ENCODE data around the gene SCG3. TPM values are rescaled to one million over a fixed set of nuclear protein-coding genes. Genes with fewer than 3 reads are reported as not detected.

The SCG3 gene
- total RNA-seq, 1 donor from 2014 or later, result 0.51 TPM

DNA sequence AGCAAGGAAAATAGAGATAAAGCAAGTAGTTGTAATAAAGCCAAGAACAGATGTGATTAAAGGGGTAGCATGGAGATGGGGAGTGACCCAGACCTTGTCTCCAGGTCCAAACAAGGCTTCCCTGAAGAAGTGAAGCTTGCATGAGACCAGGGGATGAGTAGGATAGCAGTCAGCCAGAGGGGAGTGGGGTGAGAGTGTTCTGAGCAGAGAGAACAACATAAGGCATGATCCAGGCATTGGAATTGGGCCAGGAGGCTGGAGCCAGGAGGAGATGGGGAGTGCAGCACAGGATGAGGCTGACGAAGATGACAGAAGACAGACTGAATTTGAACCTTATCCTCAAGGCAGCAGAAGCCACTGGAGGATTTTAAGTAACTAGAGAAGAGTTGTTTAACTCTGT is 77.3 kb downstream of the SCG3 start:
- peak; percentile 83 for DNase-seq

DNA sequence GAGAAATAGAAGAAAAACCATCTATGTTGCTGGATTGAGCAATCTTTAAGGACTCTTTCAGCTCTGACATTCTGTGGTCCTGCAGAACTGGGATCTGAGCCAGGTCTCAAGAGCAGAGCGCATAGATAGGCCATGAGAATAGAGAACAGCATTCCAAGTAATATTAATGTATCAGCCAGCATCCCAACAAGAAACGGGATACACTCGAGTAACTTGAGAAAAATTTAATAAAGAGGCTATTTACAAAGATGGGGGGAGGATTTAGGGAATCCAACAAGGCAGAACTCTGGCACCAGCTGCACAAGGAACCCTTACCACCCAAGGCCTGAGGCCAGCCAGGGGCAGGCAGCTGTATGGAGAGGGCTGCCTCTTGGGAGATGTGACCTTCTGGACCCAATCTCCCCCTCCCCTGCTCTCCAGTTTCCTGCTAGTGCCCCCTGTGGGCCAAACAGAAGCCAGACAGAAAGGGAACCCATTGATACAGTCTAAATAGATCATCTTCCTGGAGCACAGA is 78.3 kb downstream of the SCG3 start:
- peak; percentile 85 for DNase-seq

DNA sequence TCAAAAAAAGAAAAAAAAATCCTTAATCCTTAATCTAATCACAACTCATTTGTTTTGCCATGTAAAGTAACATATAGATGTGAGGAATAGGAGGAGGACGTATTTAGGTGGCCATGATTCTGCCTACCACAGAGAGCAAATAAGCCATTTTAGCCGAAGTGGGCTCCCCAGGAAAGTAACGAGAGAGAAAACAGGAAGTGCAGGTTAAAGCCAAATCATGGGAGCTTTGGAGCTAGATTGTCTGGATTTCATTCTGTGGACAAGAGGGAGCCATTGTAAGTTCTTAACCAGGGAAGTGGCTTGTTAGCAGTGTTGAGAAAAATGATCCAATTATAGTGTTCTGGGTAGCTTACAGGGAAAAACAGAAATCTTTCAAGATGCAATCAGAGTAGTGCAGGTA is 79.5 kb downstream of the SCG3 start:
- DNase-seq, result no peak

DNA sequence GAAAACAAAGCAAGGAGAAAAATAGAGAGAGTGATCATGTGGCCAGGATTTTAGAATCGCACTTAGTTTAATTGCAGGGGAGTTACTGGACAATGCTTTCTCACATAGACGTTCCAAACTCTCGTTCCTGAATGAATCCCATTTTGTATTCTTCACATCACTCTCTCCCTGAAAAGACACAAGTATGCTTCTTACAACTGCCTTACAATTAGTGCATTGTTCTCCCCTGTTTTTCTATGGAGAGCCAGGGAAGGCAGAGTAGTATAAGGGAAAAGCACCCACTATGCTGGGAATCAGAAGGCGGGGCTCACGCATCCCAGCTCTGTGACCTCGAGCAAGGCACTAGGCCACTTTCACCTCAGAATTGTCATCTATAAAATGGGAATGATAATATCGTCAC is 84.4 kb downstream of the SCG3 start:
- DNase-seq, result no peak

GRCh38 chr15:51766341-51766740 is 85.0 kb downstream of the SCG3 start:
- no peak for DNase-seq

- DNase-seq, result no peak
These were observed 86.7 kb downstream of the SCG3 start for GRCh38 chr15:51768018-51768417.

Other genes starting within 250 kb of the SCG3 start
- 40.0 TPM for gene DMXL2, start 58.7 kb upstream of the SCG3 start, total RNA-seq
- gene LYSMD2, start 56.2 kb downstream of the SCG3 start, total RNA-seq, result 4.7 TPM
- 14.5 TPM for gene TMOD2, start 70.1 kb downstream of the SCG3 start, total RNA-seq
- gene TMOD3, start 148.2 kb downstream of the SCG3 start, total RNA-seq, result 24.5 TPM